ENCODE data around the gene NDST3.
A peak's percentile ranks its signal among the peaks of the same experiment; 100 is the strongest.

NDST3 gene

GRCh38 chr4:118034053-118034785 lies at the start of gene NDST3:
Gene NDST3 (plus strand): TSS chr4:118034486. CDS start chr4:118053911, 19,425 bp downstream.
- TF ChIP-seq CTCF (IDR thresholded peaks at IDR 0.05; ENCODE audit: low read depth, low read length, missing control alignments), result peak; percentile 67
- peak; percentile 70 for DNase-seq (ENCODE audit: low read depth)
- in situ Hi-C loops (cut with HindIII; ENCODE audit: low sequenced_read_pairs), result no loop called here
- H3K4me3 ChIP-seq (ENCODE audit: low read depth, low read length), result peak within 1 kb of the TSS; percentile 58

- TF ChIP-seq CTCF (IDR thresholded peaks at IDR 0.05; ENCODE audit: low read depth, low read length, missing control alignments), result no peak
- DNase-seq (ENCODE audit: low read depth), result no peak
- in situ Hi-C loops (cut with HindIII; ENCODE audit: low sequenced_read_pairs), result no loop called here
- no peak overlapping the region for H3K4me3 ChIP-seq (ENCODE audit: low read depth, low read length)
Measured at GRCh38 chr4:117986321-117986720, 48.0 kb upstream of the NDST3 start.

- in situ Hi-C loops (cut with HindIII; ENCODE audit: low sequenced_read_pairs), result no loop called here
- H3K4me3 ChIP-seq (ENCODE audit: low read depth, low read length), result no peak overlapping the region
- no peak for DNase-seq (ENCODE audit: low read depth)
- no peak for TF ChIP-seq CTCF (IDR thresholded peaks at IDR 0.05; ENCODE audit: low read depth, low read length, missing control alignments)
Measured at GRCh38 chr4:117987464-117987863, 46.8 kb upstream of the NDST3 start.

GRCh38 chr4:117996891-117997290 lies 37.4 kb upstream of the NDST3 start:
- H3K4me3 ChIP-seq (ENCODE audit: low read depth, low read length), result no peak overlapping the region
- no peak for DNase-seq (ENCODE audit: low read depth)
- in situ Hi-C loops (cut with HindIII; ENCODE audit: low sequenced_read_pairs), result no loop called here
- no peak for TF ChIP-seq CTCF (IDR thresholded peaks at IDR 0.05; ENCODE audit: low read depth, low read length, missing control alignments)

- no peak for DNase-seq (ENCODE audit: low read depth)
- in situ Hi-C loops (cut with HindIII; ENCODE audit: low sequenced_read_pairs), result no loop called here
- H3K4me3 ChIP-seq (ENCODE audit: low read depth, low read length), result no peak overlapping the region
- no peak for TF ChIP-seq CTCF (IDR thresholded peaks at IDR 0.05; ENCODE audit: low read depth, low read length, missing control alignments)
Measured at GRCh38 chr4:118004088-118004487, 30.2 kb upstream of the NDST3 start.

GRCh38 chr4:118005883-118006282 lies 28.4 kb upstream of the NDST3 start:
- TF ChIP-seq CTCF (IDR thresholded peaks at IDR 0.05; ENCODE audit: low read depth, low read length, missing control alignments), result peak; percentile 26
- in situ Hi-C loops (cut with HindIII; ENCODE audit: low sequenced_read_pairs), result no loop called here
- no peak overlapping the region for H3K4me3 ChIP-seq (ENCODE audit: low read depth, low read length)
- no peak for DNase-seq (ENCODE audit: low read depth)

All from astrocyte of the cerebellum (primary cell).